Stimulated activated CD8-positive, alpha-beta memory T cell treated with anti-CD3 and anti-CD28 coated beads, Interleukin-12 subunit alpha, Interleukin-12 subunit beta, amount 100 ng/mL, for 24 hours (primary cell): ENCODE results near the gene UST.
"Not testable (repeated sequence)": the region's sequence is repeated elsewhere in the genome, so short reads cannot be mapped to it uniquely, and the experiment has no call there.

Experiments used
- DNase-seq: peaks from one replicate; pipeline ENCODE4 v3.0.0-alpha.2; 2020; ENCODE audit errors: extremely low read depth

UST gene

DNA sequence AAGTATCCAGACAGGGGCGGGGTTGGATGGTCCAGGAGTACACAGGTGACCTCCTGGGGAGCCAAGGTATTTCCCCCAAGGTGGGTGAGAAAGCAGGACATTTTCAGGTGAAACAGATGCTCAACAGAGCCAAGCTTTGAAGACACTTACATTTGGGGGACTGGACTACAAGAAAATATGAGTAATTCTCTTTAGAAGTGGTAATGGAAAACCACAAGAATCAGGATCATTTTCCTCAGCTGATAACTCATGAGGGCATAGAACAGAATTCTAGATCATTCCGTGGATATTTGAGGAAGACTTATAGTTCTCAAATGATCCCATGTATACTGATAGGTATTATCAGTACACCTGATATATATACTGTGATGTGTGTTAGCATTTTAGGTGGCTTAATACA is 89.9 kb downstream of the UST start:
- DNase-seq, result no peak

GRCh38 chr6:148837941-148838340 is 91.1 kb downstream of the UST start:
- DNase-seq, result no peak

- DNase-seq, result no peak
These were observed 92.2 kb downstream of the UST start for GRCh38 chr6:148839044-148839443.

- DNase-seq, result no peak
These were observed 93.4 kb downstream of the UST start for GRCh38 chr6:148840256-148840655.

- DNase-seq, result no peak
These were observed 95.6 kb downstream of the UST start for GRCh38 chr6:148842296-148843019.

DNA sequence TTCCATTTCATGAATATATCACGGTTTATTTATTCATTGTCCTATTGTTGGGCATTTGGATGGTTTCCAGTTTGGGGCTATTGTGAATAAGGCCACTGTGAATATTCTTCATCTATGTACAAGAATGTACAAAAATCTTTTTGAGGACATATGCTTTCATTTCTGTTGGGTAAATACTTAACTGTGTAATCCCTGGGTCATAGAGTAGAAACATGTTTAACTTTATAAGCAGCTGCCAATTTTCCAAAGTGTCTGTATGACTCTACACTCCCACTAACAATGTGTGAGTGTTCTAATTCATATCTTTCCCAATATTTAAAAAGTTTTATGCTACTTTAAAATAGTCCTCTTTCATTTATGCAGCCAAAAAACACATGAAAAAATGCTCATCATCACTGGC is 98.6 kb downstream of the UST start:
- DNase-seq, result no peak

DNA sequence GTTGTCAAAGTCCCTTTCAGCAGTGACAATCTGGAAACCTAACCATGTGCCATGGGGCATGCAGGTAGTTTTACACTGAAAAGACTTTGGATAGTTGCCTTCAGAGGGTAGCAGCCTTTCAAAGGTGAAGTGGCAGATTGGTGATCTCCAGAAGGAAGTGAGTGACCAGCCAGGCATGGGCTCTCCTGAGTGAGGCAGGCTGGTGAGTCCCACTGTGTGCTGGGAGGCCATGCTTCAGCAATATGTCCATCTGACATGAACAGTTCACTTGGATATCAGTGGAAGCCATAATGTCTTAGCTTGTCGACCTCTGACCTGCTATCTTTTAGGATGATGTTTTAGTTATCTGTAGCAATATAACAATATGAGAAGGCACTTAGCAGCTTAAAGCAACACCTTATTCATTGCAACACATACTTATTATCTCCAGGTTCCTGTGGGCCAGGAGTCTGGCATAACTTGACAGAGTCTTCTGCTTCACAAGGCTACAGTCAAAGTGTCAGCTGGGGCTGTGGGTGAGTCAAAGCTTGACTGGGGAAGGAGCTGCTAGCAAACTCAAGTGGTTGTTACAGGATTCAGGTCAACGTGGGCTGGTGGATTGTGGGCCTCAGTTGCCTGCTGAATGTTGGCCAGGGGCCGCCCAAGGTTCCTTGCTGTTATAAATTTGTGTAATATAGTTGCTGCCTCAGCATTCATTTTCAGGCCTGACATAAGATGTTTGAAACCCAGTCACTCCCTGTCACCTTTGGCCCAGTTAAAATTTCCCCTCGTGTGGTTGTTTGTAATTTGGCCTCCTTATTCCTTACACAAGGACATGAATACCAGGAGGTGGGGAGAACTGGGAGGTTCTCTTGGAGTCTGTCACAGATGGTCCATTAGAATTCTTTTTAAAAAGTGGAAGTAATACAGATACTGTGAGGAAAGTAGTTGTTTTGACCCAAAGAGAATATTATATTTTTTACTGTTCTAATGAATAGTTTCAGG is 100.2 kb downstream of the UST start:
- DNase-seq, result no peak

DNA sequence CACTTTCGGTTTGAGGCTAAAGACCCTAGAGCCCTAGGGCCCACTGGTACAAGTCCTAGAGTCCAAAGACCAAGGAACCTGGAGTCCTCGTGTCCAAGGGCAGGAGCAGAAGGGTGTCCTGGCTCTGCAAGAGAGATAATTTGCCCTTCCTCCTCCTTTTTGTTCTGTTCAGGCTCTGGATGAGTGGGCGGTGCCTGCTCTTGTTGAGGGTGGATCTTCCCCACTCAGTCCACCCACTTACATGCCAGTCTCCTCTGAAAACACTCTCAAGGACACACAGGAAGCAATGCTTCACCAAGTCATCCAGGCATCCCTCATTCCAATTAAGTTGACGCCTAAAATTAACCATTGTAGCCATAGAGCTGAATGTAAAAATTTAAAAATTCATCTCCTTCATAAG is 102.1 kb downstream of the UST start:
- no peak for DNase-seq

GRCh38 chr6:148849449-148849848 is 102.6 kb downstream of the UST start:
- not testable (repeated sequence) for DNase-seq

DNA sequence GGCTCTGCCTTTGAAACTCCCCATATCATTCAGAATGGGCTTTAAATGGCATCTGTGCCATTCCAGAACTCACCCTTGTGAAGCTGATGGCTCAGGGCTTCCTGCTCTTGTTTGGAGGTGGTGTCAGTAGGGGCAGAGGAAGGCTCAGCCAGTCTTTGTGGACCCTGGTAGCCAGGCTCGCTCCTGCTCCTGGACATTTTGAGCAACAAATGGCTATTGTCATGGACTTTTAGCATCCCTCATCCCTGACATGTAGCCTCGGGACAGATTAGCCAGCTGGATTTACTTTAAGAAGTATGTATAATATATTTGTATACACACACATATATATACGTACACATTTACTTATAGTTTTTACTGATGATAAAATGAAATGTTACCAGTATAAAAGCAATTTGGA is 104.1 kb downstream of the UST start:
- DNase-seq, result no peak

- no peak for DNase-seq
These were observed 105.1 kb downstream of the UST start for GRCh38 chr6:148851683-148852556.

GRCh38 chr6:148852688-148853087 is 105.9 kb downstream of the UST start:
- DNase-seq, result no peak

DNA sequence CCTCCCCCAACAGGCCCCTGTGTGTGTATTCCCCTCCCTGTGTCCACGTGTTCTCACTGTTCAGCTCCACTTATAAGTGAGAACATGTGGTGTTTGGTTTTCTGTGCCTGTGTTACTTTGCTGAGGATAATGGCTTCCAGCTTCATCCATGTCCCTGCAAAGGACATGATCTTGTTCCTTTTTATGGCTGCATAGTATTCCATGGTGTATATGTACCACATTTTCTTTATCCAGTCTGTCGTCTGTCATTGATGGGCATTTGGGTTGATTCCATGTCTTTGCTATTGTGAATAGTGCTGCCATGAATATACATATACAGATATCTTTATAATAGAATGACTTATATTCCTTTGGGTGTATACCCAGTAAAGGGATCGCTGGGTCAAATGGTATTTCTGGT is 106.3 kb downstream of the UST start:
- DNase-seq, result not testable (repeated sequence)

DNA sequence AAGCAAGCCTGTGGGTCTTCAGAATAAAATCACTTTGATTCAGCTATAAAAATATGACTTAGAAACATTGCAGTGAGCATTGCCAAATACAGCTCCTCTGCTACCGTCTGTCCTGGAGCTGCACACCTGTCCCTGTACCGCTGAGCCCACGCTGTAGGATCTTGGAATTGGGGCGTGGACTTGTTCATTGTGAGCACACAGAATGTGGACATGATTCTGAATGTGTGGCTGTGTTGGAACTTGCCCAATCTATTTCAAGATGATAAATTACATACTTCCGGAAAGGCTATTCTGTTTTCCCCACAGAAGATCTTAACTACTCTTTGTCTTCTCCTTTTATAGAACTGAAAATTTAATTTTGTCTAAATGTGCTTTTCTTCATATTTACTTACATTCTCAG is 107.3 kb downstream of the UST start:
- no peak for DNase-seq

- DNase-seq, result no peak
These were observed 108.2 kb downstream of the UST start for GRCh38 chr6:148854992-148855391.

- no peak for DNase-seq
These were observed 108.9 kb downstream of the UST start for GRCh38 chr6:148855744-148856143.

- DNase-seq, result no peak
These were observed 111.1 kb downstream of the UST start for GRCh38 chr6:148857798-148858390.

DNA sequence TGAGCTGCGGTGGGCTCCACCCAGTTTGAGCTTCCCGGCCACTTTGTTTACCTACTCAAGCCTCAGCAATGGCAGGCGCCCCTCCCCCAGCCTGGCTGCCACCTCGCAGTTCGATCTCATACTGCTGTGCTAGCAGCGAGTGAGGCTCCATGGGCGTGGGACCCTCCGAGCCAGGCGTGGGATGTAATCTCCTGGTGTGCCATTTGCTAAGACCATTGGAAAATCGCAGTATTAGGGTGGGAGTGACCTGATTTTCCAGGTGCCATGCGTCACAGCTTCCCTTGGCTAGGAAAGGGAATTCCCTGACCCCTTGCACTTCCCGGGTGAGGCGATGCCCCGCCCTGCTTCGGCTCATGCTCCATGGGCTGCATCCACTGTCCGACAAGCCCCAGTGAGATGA is 117.3 kb downstream of the UST start:
- not testable (repeated sequence) for DNase-seq

GRCh38 chr6:148864941-148865340 is 118.1 kb downstream of the UST start:
- no peak for DNase-seq

GRCh38 chr6:148866657-148867268 is 119.9 kb downstream of the UST start:
- no peak for DNase-seq

GRCh38 chr6:148867862-148868261 is 121.0 kb downstream of the UST start:
- no peak for DNase-seq
